Skeletal muscle tissue (tissue), 4 donors: ENCODE data around the gene IQSEC3. TPM values are rescaled to one million over a fixed set of nuclear protein-coding genes. Genes with fewer than 3 reads are reported as not detected.

Experiments used
- H3K27ac ChIP-seq: one replicate; pipeline ENCODE4 v1.7.0; 2013; ENCODE audit warnings: mild to moderate bottlenecking, low read depth, low read length, inconsistent platforms
- H3K27me3 ChIP-seq, 3 donors: one replicate each; pipeline ENCODE4 v1.7.0; 2013; ENCODE audit warnings: low read length in 3 of 3; ENCODE audit not compliant: control insufficient read depth in 3 of 3, insufficient read depth in 3 of 3
- H3K36me3 ChIP-seq, 3 donors: one replicate each; pipeline ENCODE4 v1.7.0; 2013; ENCODE audit warnings: low read length in 3 of 3; ENCODE audit not compliant: control insufficient read depth in 3 of 3, insufficient read depth in 3 of 3
- H3K4me1 ChIP-seq, 3 donors: one replicate each; pipeline ENCODE4 v1.7.0; 2013; ENCODE audit warnings: low read length in 3 of 3, mild to moderate bottlenecking in 3 of 3; ENCODE audit not compliant: control insufficient read depth in 3 of 3, insufficient read depth in 3 of 3
- H3K4me3 ChIP-seq, 3 donors: one replicate each; pipeline ENCODE4 v1.7.0; 2013; ENCODE audit warnings: low read length in 3 of 3
- H3K9ac ChIP-seq, 3 donors: one replicate each; pipeline ENCODE4 v1.7.0; 2013; ENCODE audit warnings: low read length in 3 of 3, mild to moderate bottlenecking in 3 of 3, moderate library complexity in 2 of 3, low read depth in 1 of 3
- H3K9me3 ChIP-seq, 3 donors: one replicate each; pipeline ENCODE4 v1.7.0; 2013; ENCODE audit warnings: low read length in 3 of 3; ENCODE audit not compliant: control insufficient read depth in 3 of 3
- total RNA-seq: library from RNA; depleted of rRNA; stranded (reverse); fragments of >200 nt; gene quantifications from one replicate; pipeline ENCODE4 v1.2.3, GENCODE V29; 2014
- donor health status: Osteomylitis.

The IQSEC3 gene
- total RNA-seq, 1 donor from 2014 or later, result 1.0 TPM

GRCh38 chr12:174596-174995 lies 108.0 kb downstream of the IQSEC3 start:
- Histone ChIP-seq H3K9ac (peak overlapping the region in 1 of 3 donors; percentile 50), H3K9me3 (no peaks in the 10 kb centered on the region), H3K4me3 (no peak overlapping the region), H3K27me3 (peaks cover 11 to 18% (median 15%) of the 10 kb centered on the region in 3 donors), H3K27ac (no peak overlapping the region), H3K4me1 (peaks cover 31 to 65% (median 63%) of the 10 kb centered on the region in 3 donors), H3K36me3 (no peaks in the 10 kb centered on the region)

GRCh38 chr12:175250-175649 lies 108.7 kb downstream of the IQSEC3 start:
- Histone ChIP-seq H3K36me3 (no peaks in the 10 kb centered on the region), H3K4me3 (no peak overlapping the region), H3K27ac (no peak overlapping the region), H3K9me3 (no peaks in the 10 kb centered on the region), H3K27me3 (peaks cover 11 to 18% (median 15%) of the 10 kb centered on the region in 3 donors), H3K9ac (peak overlapping the region in 1 of 3 donors; percentile 16), H3K4me1 (peaks cover 31 to 70% (median 69%) of the 10 kb centered on the region in 3 donors)

DNA sequence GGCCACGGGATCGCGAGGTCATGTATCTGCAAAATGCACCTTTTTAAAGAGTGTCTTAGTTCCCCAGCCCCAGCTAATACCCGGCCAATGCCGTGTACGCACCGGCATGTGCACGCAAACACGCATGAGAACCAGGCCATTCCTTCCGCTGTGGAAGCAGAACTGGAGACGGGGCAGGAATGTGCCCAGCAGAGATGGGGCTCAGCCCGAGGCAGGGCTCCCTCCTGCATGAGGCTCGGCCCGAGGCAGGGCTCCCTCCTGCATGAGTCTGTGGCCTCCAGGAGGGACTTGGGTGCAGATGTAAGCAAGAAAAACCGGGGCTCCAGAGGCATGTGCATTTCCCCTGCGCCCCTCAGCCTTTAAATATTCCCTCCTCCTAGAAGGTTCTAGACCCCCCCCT lies 109.2 kb downstream of the IQSEC3 start:
- H3K4me1 ChIP-seq, result peaks cover 31 to 74% (median 72%) of the 10 kb centered on the region in 3 donors
- peaks cover 11 to 18% (median 15%) of the 10 kb centered on the region in 3 donors for H3K27me3 ChIP-seq
- H3K9ac ChIP-seq, result peak overlapping the region in 1 of 3 donors; percentile 16
- H3K36me3 ChIP-seq, result no peaks in the 10 kb centered on the region
- H3K4me3 ChIP-seq, result no peak overlapping the region
- no peak overlapping the region for H3K27ac ChIP-seq
- no peaks in the 10 kb centered on the region for H3K9me3 ChIP-seq

DNA sequence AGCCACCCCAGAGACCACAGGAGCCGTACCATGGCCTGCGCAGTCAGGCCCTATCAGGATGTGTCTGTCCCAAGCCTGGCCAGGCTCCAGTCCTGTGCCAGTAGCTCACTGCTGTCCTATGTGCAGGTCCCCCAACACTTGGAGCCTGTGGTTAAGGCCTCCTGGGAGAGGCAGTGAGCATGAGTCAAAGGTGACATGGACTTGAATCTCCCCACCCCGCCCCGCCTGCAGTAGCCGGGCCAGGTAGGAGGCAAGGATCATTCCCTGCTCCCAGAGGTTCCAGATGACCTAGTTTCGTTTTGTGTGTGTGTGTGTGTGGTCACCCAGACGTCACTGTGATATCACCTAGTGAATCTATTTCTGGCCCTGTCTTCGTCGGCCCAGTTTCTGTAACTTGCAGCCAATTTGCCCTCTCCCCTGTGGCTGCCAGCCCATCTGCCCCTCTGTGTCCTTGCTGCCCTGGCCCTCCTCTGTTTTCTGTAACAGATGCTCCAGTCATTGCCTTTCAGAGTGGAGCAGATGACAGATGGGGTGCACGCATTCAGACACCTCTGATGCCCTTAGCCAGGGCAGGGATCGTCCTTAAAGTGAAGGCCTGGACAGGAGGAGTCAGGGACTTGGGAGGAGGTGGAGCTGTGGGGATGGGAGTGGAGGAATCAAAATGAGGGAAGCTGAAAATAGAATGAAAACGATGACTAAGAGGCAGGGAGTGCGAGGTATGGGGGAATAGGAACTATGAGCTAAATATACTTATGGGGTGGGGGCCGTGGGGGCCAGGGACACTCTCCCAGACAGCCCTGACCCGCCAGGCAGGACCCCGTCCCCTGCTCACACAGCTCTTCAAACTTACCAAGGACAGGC lies 110.0 kb downstream of the IQSEC3 start:
- Histone ChIP-seq H3K4me3 (peak overlapping the region in 1 of 3 donors; percentile 35), H3K4me1 (peaks cover 31 to 75% (median 75%) of the 10 kb centered on the region in 3 donors), H3K36me3 (no peaks in the 10 kb centered on the region), H3K27me3 (peaks cover 11 to 17% (median 15%) of the 10 kb centered on the region in 3 donors), H3K9ac (peak overlapping the region in 1 of 3 donors; percentile 33), H3K9me3 (no peaks in the 10 kb centered on the region), H3K27ac (peak overlapping the region; percentile 47)

DNA sequence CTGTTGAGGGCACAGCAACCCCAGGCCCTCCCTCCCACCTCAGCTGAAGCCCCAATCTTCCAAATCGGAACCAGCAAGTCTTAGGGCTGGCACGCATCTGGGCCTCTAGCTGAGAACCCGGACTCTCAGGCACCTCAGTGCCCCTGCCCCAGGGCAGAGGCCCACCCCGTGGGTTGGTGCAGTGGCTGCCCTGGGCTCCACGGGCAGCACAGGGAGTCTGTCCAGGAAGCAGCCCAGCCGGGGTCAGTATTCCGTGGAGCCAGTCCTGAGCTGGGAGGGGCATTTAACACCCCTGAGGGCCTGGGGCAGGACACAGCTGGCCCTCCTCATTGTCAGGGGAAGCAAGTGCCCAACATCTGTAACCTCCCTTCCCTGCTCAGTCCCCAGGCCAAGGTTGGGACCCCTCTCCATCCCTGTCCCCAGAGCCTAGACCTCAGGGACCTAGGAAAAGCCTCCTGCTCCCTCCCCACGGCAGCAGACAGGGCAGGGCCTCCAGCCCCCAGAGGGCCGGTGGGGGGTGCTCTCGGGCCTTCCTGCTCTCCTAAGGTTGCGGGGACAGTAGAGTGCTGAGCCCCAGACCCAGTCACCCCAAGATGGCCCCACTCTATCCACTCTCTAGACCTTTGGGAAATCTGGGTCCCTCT lies 110.9 kb downstream of the IQSEC3 start:
- Histone ChIP-seq H3K36me3 (no peaks in the 10 kb centered on the region), H3K9ac (peak overlapping the region in 1 of 3 donors; percentile 33), H3K27me3 (peaks cover 11 to 15% (median 11%) of the 10 kb centered on the region in 3 donors), H3K9me3 (no peaks in the 10 kb centered on the region), H3K4me1 (peaks cover 31 to 81% (median 76%) of the 10 kb centered on the region in 3 donors), H3K27ac (peak overlapping the region; percentile 47), H3K4me3 (peak overlapping the region in 1 of 3 donors; percentile 35)

- Histone ChIP-seq H3K36me3 (no peaks in the 10 kb centered on the region), H3K9ac (peak overlapping the region in 1 of 3 donors; percentile 33), H3K4me3 (peak overlapping the region in 1 of 3 donors; percentile 35), H3K27ac (peak overlapping the region; percentile 48), H3K9me3 (no peaks in the 10 kb centered on the region), H3K4me1 (peaks cover 28 to 76% (median 70%) of the 10 kb centered on the region in 3 donors), H3K27me3 (peaks cover 7 to 15% (median 7%) of the 10 kb centered on the region in 3 donors)
Measured at GRCh38 chr12:177980-178828, 111.6 kb downstream of the IQSEC3 start.

DNA sequence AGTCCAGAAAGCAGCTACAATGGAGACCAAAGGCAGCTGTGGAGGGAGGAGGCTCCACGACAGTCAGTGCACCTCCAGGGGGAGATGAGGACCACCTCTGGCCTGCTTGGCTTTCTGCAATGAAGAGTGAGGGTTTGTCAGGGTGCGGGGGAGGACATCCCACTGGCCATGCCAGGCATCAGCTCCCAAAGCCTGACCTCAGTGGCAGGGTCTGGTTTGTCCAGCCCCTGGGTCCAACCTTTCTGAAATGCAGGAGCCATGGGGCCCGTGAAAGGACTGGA lies 112.2 kb downstream of the IQSEC3 start:
- Histone ChIP-seq H3K4me1 (peaks cover 24 to 73% (median 69%) of the 10 kb centered on the region in 3 donors), H3K36me3 (no peaks in the 10 kb centered on the region), H3K4me3 (peak overlapping the region in 1 of 3 donors; percentile 35), H3K27ac (peak overlapping the region; percentile 48), H3K27me3 (peaks cover 4 to 12% (median 4%) of the 10 kb centered on the region in 3 donors), H3K9ac (peak overlapping the region in 1 of 3 donors; percentile 16), H3K9me3 (no peaks in the 10 kb centered on the region)

DNA sequence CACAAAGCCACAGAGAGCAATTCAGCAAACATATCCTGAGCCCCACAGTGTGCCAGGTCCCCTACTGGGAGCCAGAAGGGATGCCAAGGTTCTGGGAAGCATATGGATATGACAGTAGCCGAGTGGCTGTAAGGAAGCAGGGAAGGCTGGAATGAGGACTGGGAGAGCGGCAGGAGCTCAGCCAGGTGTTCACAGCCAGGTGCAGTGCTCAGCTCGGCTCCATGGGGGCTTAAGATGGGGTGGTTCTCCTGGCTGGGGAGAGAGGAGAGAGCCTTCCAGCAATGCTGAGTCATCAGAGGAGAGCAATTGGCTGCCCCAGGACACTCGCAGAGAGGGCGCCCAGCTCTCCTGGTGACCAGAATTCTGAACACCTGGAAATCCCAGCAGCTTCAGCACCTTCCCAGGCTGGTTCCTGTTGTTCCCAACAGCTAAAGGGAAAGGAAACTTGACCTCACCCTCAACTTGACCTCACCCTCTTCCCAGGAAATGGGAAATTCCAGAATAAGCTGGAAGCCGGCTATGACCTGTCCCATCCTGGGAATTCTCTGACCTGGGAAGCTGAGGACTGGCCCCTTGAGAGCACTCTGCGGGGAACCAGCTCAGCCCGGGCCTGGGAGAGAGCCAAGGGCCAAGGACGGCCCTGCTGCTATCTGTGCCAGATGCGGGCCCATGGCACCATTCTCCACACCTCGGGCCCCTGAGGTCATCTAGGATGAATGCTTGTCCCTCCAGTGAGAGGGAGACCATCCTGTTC lies 112.7 kb downstream of the IQSEC3 start:
- H3K36me3 ChIP-seq, result no peaks in the 10 kb centered on the region
- peak overlapping the region in 1 of 3 donors; percentile 16 for H3K9ac ChIP-seq
- H3K27me3 ChIP-seq, result peaks cover under 1 to 7% (median under 1%) of the 10 kb centered on the region in 3 donors
- H3K4me3 ChIP-seq, result peak overlapping the region in 1 of 3 donors; percentile 29
- H3K27ac ChIP-seq, result peak overlapping the region; percentile 48
- no peaks in the 10 kb centered on the region for H3K9me3 ChIP-seq
- peaks cover 20 to 67% (median 63%) of the 10 kb centered on the region in 3 donors for H3K4me1 ChIP-seq

DNA sequence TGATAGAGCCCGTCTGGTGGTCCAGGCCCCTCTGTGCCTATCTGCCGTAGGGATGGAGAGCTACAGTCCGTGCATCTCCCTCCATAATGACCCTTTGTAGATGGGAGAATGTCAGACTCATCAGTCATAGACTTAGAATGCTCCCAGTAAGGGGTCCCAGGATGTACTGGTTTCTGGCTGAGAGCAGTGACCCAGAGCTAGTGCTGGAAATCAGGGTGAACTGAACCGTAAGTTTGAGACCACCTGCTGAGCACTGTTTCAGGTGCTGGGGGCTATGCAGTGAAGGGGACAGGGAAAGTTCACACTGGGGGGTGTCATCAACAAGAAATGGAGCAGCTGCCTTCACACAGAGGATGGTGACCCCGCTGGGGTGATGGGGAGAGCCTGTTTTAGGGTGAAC lies 113.3 kb downstream of the IQSEC3 start:
- Histone ChIP-seq H3K36me3 (no peaks in the 10 kb centered on the region), H3K27me3 (peaks cover 0 to 7% (median 0%) of the 10 kb centered on the region in 3 donors), H3K4me3 (no peak overlapping the region), H3K9me3 (no peaks in the 10 kb centered on the region), H3K4me1 (peaks cover 19 to 67% (median 60%) of the 10 kb centered on the region in 3 donors), H3K27ac (peak overlapping the region; percentile 48), H3K9ac (no peak overlapping the region)
